MM.1S (cell line): ENCODE measurements around the gene TRAFD1.

Source experiments
- CTCF ChIP-seq: fragments of 300-600 bp; sonication (generic); IDR thresholded peaks from 2 replicates; pipeline ENCODE4 v1.5.1; 2016; ENCODE audit warnings: antibody characterized with exemption, low read length, mixed read lengths
- EZH2 ChIP-seq: fragments of 300-600 bp; sonication (generic); optimal IDR thresholded peaks from 2 replicates; pipeline ENCODE3; 2017; ENCODE audit warnings: low read depth, mild to moderate bottlenecking, antibody characterized with exemption, low read length, mixed read lengths

DNA sequence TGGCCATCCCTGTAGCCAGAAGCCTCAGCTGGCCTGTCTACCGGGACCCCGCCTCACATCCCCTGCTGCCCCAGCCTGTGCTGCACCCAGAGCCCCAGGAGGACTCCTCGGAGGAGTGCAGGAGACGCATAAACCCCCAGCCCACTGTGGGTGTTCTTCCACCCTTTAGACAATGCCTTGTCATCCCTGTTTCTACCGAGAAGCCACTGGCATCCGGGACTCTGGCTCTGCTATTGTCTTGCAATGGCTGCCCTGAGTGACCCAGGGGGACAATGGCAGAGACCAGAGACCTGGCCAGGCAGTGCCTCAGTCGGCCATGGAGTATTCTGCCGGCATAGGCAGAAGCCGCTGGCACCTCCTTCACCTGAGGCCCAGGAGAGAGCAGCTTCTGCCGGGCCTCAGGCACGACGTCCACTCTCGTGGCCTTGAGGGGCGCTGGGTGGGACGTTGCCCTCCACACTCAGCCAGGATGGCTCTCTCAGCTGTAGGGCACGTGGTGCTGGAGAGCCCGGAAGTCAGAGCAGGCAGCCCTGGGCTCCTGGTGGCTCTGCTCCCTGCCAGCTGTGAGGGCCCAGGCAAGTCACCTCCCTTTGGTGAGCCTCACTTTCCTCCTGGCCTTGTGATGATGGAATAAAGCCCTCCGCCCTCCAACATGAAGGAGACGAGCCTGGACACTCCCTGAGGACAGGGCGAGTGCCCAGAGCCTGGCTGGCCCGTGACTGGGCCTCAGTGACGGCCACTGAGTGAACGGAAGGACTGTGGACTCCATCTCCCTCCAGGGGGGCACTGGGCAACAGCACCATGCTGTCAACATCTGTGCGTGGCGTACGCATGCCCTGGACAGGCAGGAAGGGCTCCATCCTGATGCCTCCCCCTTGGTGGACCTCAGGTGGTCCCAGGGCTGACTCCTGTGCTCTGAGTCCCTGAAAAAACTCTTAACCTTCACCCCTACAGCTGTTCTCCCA is 41.0 kb downstream of the TRAFD1 start:
- no peak for TF ChIP-seq CTCF
- TF ChIP-seq EZH2 = no peak
